Activated T-cell treated with anti-CD3 and anti-CD28 coated beads, Interleukin-2, amount 50 U/mL, for 72 hours (primary cell): ENCODE results near the gene DLGAP1. TPM values are rescaled to one million over a fixed set of nuclear protein-coding genes. Genes with fewer than 3 reads are reported as not detected.

Experiments used
- ATAC-seq, 2 donors: fragments of 150-1000 bp; cut with Tn5 transposase; replicated peaks in 1 of 2; 2 replicates each; pipeline ENCODE4 v1.10.0; 2021; ENCODE audit warnings: moderate library complexity in 2 of 2, mild to moderate bottlenecking in 1 of 2
- DNase-seq, 2 donors: peaks; one replicate each; pipeline ENCODE4 v3.0.0; 2021 to 2022; ENCODE audit warnings: mixed read lengths in 1 of 2
- H3K27ac Mint-ChIP-seq: one replicate; pipeline ENCODE4 v1.8.0; 2022; ENCODE audit warnings: mild to moderate bottlenecking, moderate library complexity, mixed read lengths
- H3K27me3 Mint-ChIP-seq: one replicate; pipeline ENCODE4 v1.8.0; 2022; ENCODE audit warnings: low read depth, mixed read lengths
- H3K36me3 Mint-ChIP-seq, 2 donors: one replicate each; pipeline ENCODE4 v1.8.0; 2022; ENCODE audit warnings: mixed read lengths in 2 of 2, mild to moderate bottlenecking in 1 of 2; ENCODE audit not compliant: insufficient read depth in 2 of 2
- H3K4me1 Mint-ChIP-seq: one replicate; pipeline ENCODE4 v1.8.0; 2022; ENCODE audit warnings: low read depth, mixed read lengths
- H3K4me3 Mint-ChIP-seq, 2 donors: one replicate each; pipeline ENCODE4 v1.8.0; 2022; ENCODE audit warnings: mild to moderate bottlenecking in 2 of 2, mixed read lengths in 2 of 2, moderate library complexity in 2 of 2
- H3K9me3 Mint-ChIP-seq, 2 donors: one replicate each; pipeline ENCODE4 v1.8.0; 2022; ENCODE audit warnings: mixed read lengths in 2 of 2
- total RNA-seq, 2 donors: library from RNA; stranded (reverse); gene quantifications; one replicate each; pipeline ENCODE4 v1.2.3, GENCODE V29; 2022

DLGAP1 gene
- total RNA-seq, 2 donors from 2014 or later: 0.17 to 0.51 TPM

DNA sequence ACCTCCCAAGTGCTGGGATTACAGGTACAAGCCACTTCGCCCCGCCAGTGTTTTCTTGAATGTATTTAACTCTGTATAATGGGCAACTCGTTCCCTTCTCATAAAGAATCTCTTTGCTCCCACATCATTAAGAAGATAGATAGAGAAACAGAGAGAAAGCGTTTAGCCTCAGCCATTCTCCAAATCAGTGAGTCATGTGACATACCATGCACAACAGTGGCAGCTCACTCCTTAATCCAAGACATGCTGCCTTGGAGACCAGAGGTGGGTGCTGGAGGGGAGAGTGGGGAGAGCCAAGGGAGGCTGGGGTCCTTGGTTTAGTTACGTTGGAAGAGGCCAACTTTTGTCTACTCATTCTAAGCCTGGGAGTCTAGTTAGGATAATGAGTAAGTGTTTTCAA is 950.5 kb downstream of the DLGAP1 start:
- Mint-ChIP-seq H3K4me1 (peaks cover 5% of the 10 kb centered on the region), H3K36me3 (no peaks in the 10 kb centered on the region), H3K27me3 (peaks cover 13% of the 10 kb centered on the region), H3K4me3 (no peak overlapping the region), H3K9me3 (no peaks in the 10 kb centered on the region), H3K27ac (no peak overlapping the region)
- DNase-seq (no peak), ATAC-seq (no peak)

- Mint-ChIP-seq H3K36me3 (peaks cover 2 to 3% of the 10 kb centered on the region in 2 donors), H3K4me1 (peaks cover 15% of the 10 kb centered on the region), H3K4me3 (no peak overlapping the region), H3K27ac (no peak overlapping the region), H3K9me3 (no peaks in the 10 kb centered on the region), H3K27me3 (peaks cover 32% of the 10 kb centered on the region)
- DNase-seq (no peak), ATAC-seq (no peak)
Observed at GRCh38 chr18:3502650-3503049, 952.5 kb downstream of the DLGAP1 start.

DNA sequence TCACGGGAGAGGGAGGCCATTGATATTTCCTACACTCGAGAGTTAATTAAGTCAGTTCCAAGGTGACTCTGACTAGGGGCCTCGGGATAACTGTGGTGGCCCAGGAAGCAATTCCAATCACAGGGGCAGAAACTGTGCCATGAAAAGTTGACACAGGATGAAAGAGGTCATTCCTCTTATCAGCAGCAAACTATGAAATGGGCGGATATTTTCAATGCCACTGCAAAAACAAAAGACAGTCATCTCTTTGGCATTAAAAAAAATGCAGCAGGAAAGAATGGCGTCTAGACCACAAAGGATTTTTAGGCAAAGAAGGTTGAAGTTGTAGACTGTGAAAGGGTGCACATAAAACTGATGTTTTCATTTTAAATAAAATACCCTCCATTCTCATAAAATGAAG is 955.1 kb downstream of the DLGAP1 start:
- Mint-ChIP-seq H3K36me3 (peaks cover 2 to 3% of the 10 kb centered on the region in 2 donors), H3K4me1 (peaks cover 20% of the 10 kb centered on the region), H3K9me3 (no peaks in the 10 kb centered on the region), H3K27ac (no peak overlapping the region), H3K27me3 (peaks cover 33% of the 10 kb centered on the region), H3K4me3 (peak overlapping the region in 1 of 2 donors; percentile 80)
- DNase-seq: no peak
- no peak for ATAC-seq

DNA sequence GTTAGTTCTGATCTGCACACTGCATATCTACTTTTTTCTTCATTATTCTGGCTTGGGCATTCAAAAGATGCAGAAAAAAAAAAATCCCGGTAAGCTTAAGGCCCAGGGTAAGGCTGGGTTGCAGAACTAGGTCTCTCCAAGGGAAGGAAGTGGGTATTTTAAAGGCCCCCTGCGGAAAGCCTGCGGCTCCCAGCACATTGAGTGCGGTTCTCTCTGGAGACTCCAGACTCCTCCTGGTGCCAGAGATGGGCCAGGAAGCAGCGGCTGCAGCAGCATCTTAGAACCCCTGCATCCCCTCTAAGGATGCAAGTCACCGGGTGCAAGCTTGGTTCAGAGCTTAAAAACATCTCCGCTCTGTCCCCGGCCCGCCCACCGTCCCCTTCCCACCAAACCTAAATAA is 955.6 kb downstream of the DLGAP1 start:
- Mint-ChIP-seq H3K4me3 (peak overlapping the region; percentile 75 to 80), H3K4me1 (peaks cover 20% of the 10 kb centered on the region), H3K27ac (no peak overlapping the region), H3K9me3 (no peaks in the 10 kb centered on the region), H3K36me3 (peaks cover 2 to 3% of the 10 kb centered on the region in 2 donors), H3K27me3 (peaks cover 33% of the 10 kb centered on the region)
- no peak for DNase-seq
- peak; percentile 11 for ATAC-seq

GRCh38 chr18:3498698-3499471 is 956.2 kb downstream of the DLGAP1 start:
- Mint-ChIP-seq H3K27ac (no peak overlapping the region), H3K9me3 (no peaks in the 10 kb centered on the region), H3K27me3 (peaks cover 39% of the 10 kb centered on the region), H3K36me3 (peaks cover 2 to 3% of the 10 kb centered on the region in 2 donors), H3K4me1 (peaks cover 24% of the 10 kb centered on the region), H3K4me3 (peak overlapping the region; percentile 75 to 80)
- ATAC-seq: peak; percentile 57 to 60
- peak; percentile 26 to 29 for DNase-seq

DNA sequence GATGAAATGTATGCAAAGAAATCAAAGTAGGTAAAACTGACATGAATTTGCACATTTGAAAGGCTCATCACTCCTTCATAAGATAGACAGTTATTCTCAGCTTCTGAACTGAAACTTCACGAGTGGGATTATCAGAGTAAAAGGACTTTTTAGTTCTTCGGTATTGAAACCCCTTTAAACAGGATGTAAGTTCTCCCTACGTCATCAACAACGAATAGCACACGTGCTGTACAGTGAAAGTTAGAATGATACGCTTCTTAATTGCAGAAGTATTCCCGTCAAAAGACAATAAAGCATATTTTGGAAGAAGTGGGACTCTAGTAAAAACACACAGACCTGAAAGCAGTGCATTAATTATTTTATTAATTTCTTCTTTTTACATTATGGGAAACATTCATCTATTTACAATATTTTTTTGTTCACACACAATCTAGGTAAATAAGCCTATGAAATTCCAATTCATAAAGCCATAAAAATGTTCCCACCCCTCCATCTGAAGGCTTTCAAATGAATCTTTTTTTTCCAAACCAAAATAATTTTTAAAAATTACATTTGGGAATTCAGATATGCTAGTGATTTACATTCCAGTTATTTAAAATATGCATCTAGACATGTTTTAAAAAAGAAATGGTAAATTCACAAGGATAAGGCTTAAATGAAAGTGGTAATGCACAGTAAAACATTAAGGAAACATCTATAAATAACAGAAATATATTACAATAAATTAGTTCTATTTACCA is 959.2 kb downstream of the DLGAP1 start:
- Mint-ChIP-seq H3K9me3 (no peaks in the 10 kb centered on the region), H3K4me3 (peak overlapping the region in 1 of 2 donors; percentile 32), H3K4me1 (peaks cover 33% of the 10 kb centered on the region), H3K27ac (no peak overlapping the region), H3K36me3 (peaks cover 2 to 3% of the 10 kb centered on the region in 2 donors), H3K27me3 (peaks cover 56% of the 10 kb centered on the region)
- ATAC-seq (peak in 1 of 2 donors; percentile 30), DNase-seq (no peak)

GRCh38 chr18:3494569-3494968 is 960.5 kb downstream of the DLGAP1 start:
- Mint-ChIP-seq H3K4me1 (peaks cover 28% of the 10 kb centered on the region), H3K27me3 (peaks cover 55% of the 10 kb centered on the region), H3K27ac (no peak overlapping the region), H3K9me3 (no peaks in the 10 kb centered on the region), H3K36me3 (peaks cover 3 to 4% of the 10 kb centered on the region in 2 donors), H3K4me3 (no peak overlapping the region)
- ATAC-seq (no peak), DNase-seq (no peak)

GRCh38 chr18:3494245-3494526 is 960.9 kb downstream of the DLGAP1 start:
- peaks cover 24% of the 10 kb centered on the region for H3K4me1 Mint-ChIP-seq
- no peak for ATAC-seq
- DNase-seq: no peak
- H3K27ac Mint-ChIP-seq: no peak overlapping the region
- no peaks in the 10 kb centered on the region for H3K9me3 Mint-ChIP-seq
- H3K36me3 Mint-ChIP-seq: peaks cover 3 to 4% of the 10 kb centered on the region in 2 donors
- H3K4me3 Mint-ChIP-seq: no peak overlapping the region
- peaks cover 54% of the 10 kb centered on the region for H3K27me3 Mint-ChIP-seq

GRCh38 chr18:3493501-3494244 is 961.4 kb downstream of the DLGAP1 start:
- Mint-ChIP-seq H3K4me1 (peaks cover 22% of the 10 kb centered on the region), H3K27me3 (peaks cover 49% of the 10 kb centered on the region), H3K9me3 (no peaks in the 10 kb centered on the region), H3K4me3 (peak overlapping the region in 1 of 2 donors; percentile 12), H3K27ac (no peak overlapping the region), H3K36me3 (peaks cover 2 to 3% of the 10 kb centered on the region in 2 donors)
- DNase-seq: no peak
- ATAC-seq: no peak

DNA sequence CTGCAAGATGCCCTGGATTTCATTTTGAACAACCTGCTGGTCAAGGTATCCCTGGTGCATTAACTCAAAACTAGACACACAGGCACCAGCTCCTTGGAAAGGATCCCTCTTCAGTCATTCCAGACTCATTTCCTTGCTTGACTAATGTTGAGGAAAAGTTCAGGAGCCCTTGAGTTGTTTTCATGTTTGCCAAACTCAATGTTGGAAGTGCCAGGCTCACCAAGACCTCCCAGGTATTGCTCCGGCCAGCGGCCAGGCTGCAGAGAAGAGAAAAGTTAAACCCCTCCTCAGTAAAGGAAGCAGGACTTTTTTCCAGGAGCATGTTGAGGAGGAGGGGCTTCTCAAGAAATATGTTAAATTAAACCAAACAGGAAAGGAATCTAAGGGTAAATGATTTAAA is 962.4 kb downstream of the DLGAP1 start:
- DNase-seq: no peak
- peaks cover 39% of the 10 kb centered on the region for H3K27me3 Mint-ChIP-seq
- no peak for ATAC-seq
- peaks cover 0 to 1% of the 10 kb centered on the region in 2 donors for H3K36me3 Mint-ChIP-seq
- peaks cover 18% of the 10 kb centered on the region for H3K4me1 Mint-ChIP-seq
- H3K4me3 Mint-ChIP-seq: no peak overlapping the region
- H3K27ac Mint-ChIP-seq: no peak overlapping the region
- no peaks in the 10 kb centered on the region for H3K9me3 Mint-ChIP-seq

- Mint-ChIP-seq H3K4me3 (no peak overlapping the region), H3K27ac (no peak overlapping the region), H3K27me3 (peaks cover 37% of the 10 kb centered on the region), H3K36me3 (peaks cover 0 to 1% of the 10 kb centered on the region in 2 donors), H3K4me1 (peaks cover 18% of the 10 kb centered on the region), H3K9me3 (no peaks in the 10 kb centered on the region)
- ATAC-seq: no peak
- DNase-seq: no peak
Observed at GRCh38 chr18:3491981-3492555, 963.0 kb downstream of the DLGAP1 start.

GRCh38 chr18:3489462-3489861 is 965.6 kb downstream of the DLGAP1 start:
- H3K36me3 Mint-ChIP-seq: peaks cover 0 to 1% of the 10 kb centered on the region in 2 donors
- peaks cover 24% of the 10 kb centered on the region for H3K4me1 Mint-ChIP-seq
- ATAC-seq (no peak), DNase-seq (no peak)
- H3K27me3 Mint-ChIP-seq: peaks cover 37% of the 10 kb centered on the region
- H3K27ac Mint-ChIP-seq: no peak overlapping the region
- no peak overlapping the region for H3K4me3 Mint-ChIP-seq
- H3K9me3 Mint-ChIP-seq: no peaks in the 10 kb centered on the region

DNA sequence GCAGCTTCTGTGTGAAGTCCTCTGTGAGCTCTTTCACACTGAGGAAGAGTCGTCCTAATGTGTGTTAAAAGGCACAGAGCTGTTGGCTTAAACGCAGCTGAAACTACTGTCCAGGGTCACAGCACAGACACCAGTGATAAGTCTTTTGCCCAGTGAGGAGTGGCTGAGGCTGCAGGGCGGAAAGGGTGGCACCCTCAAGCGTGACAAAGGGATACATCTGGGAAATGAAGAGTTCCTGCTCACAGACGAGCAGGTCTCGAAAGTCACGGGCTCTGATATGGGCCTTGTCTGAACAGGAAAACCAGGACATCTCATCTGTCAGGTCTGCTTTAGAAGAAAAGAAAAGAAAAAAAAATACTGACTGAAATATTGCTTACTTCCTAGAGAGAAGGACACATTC is 968.6 kb downstream of the DLGAP1 start:
- peaks cover 0 to 1% of the 10 kb centered on the region in 2 donors for H3K36me3 Mint-ChIP-seq
- ATAC-seq (no peak), DNase-seq (no peak)
- peaks cover 9% of the 10 kb centered on the region for H3K27me3 Mint-ChIP-seq
- H3K27ac Mint-ChIP-seq: no peak overlapping the region
- H3K9me3 Mint-ChIP-seq: no peaks in the 10 kb centered on the region
- peaks cover 11% of the 10 kb centered on the region for H3K4me1 Mint-ChIP-seq
- no peak overlapping the region for H3K4me3 Mint-ChIP-seq
